Dermis microvascular lymphatic vessel endothelial cell (primary cell): ENCODE results near the gene CRLF1. TPM values are rescaled to one million over a fixed set of nuclear protein-coding genes. Genes with fewer than 3 reads are reported as not detected.

Source experiments
- DNase-seq, 2 donors: peaks; one replicate each; pipeline versions ENCODE4 v3.0.0 to v3.0.0-alpha.2; 2010; ENCODE audit warnings: low read depth in 2 of 2
- total RNA-seq: library from RNA; depleted of rRNA; stranded (reverse); fragments of >200 nt; gene quantifications from 2 replicates; pipeline ENCODE4 v1.2.1, GENCODE V29; 2014

Gene CRLF1
- total RNA-seq, 1 donor from 2014 or later, result 0.13 TPM

GRCh38 chr19:18636969-18637629 is 30.5 kb upstream of the CRLF1 start, which contains the start of gene KLHL26:
TSS of gene KLHL26 (plus strand) at chr19:18637028. CDS start at chr19:18637055, 27 bp downstream.
- DNase-seq, result no peak

- peak; percentile 75 to 97 for DNase-seq
Observed at GRCh38 chr19:18636183-18636968, 29.8 kb upstream of the CRLF1 start.

GRCh38 chr19:18635831-18636182 is 29.2 kb upstream of the CRLF1 start:
- DNase-seq, result no peak

- no peak for DNase-seq
Observed at GRCh38 chr19:18634612-18635297, 28.2 kb upstream of the CRLF1 start.

GRCh38 chr19:18633321-18633720 is 26.7 kb upstream of the CRLF1 start:
- no peak for DNase-seq

- DNase-seq, result peak in 1 of 2 donors; percentile 24
Observed at GRCh38 chr19:18629166-18630088, 22.8 kb upstream of the CRLF1 start.

- no peak for DNase-seq
Observed at GRCh38 chr19:18626906-18627305, 20.3 kb upstream of the CRLF1 start.

- no peak for DNase-seq
Observed at GRCh38 chr19:18620902-18621301, 14.3 kb upstream of the CRLF1 start.

- DNase-seq, result no peak
Observed at GRCh38 chr19:18620311-18620710, 13.7 kb upstream of the CRLF1 start.

GRCh38 chr19:18618236-18618635 is 11.6 kb upstream of the CRLF1 start:
- no peak for DNase-seq

GRCh38 chr19:18617562-18617961 is 11.0 kb upstream of the CRLF1 start:
- DNase-seq, result no peak

- DNase-seq, result no peak
Observed at GRCh38 chr19:18616023-18616422, 9.4 kb upstream of the CRLF1 start.

- DNase-seq, result no peak
Observed at GRCh38 chr19:18613589-18614234, 7.1 kb upstream of the CRLF1 start.

GRCh38 chr19:18612772-18613588 is 6.4 kb upstream of the CRLF1 start, which contains the start of gene TMEM59L:
TSS of gene TMEM59L (plus strand) at chr19:18612870. CDS start at chr19:18612959, 89 bp downstream.
- DNase-seq, result no peak

GRCh38 chr19:18612051-18612771 is 5.6 kb upstream of the CRLF1 start:
- DNase-seq, result no peak

GRCh38 chr19:18611327-18612050 is 4.9 kb upstream of the CRLF1 start:
- no peak for DNase-seq

GRCh38 chr19:18610556-18611326 is 4.1 kb upstream of the CRLF1 start:
- no peak for DNase-seq

GRCh38 chr19:18610245-18610555 is 3.6 kb upstream of the CRLF1 start:
- DNase-seq, result no peak
